Fibroblast of skin of abdomen (primary cell): ENCODE data around the gene RPS6KA2.

Experiments used
- DNase-seq: peaks from one replicate; pipeline ENCODE4 v3.0.0-alpha.2; 2013

The RPS6KA2 gene

GRCh38 chr6:166655713-166656229, 28.7 kb upstream of the RPS6KA2 start:
- no peak for DNase-seq

GRCh38 chr6:166655251-166655650, 28.2 kb upstream of the RPS6KA2 start:
- DNase-seq: no peak

- no peak for DNase-seq
These were observed 27.5 kb upstream of the RPS6KA2 start for GRCh38 chr6:166654573-166654972.

- DNase-seq: no peak
These were observed 26.5 kb upstream of the RPS6KA2 start for GRCh38 chr6:166653639-166653941.

GRCh38 chr6:166650824-166651807, 24.1 kb upstream of the RPS6KA2 start:
- DNase-seq: no peak

- no peak for DNase-seq
These were observed 23.0 kb upstream of the RPS6KA2 start for GRCh38 chr6:166650047-166650446.

GRCh38 chr6:166648846-166649245, 21.8 kb upstream of the RPS6KA2 start:
- no peak for DNase-seq

- no peak for DNase-seq
These were observed 20.8 kb upstream of the RPS6KA2 start for GRCh38 chr6:166647896-166648295.

GRCh38 chr6:166646716-166647115, 19.7 kb upstream of the RPS6KA2 start:
- DNase-seq: no peak

GRCh38 chr6:166645896-166646295, 18.8 kb upstream of the RPS6KA2 start:
- no peak for DNase-seq

- DNase-seq: peak; percentile 25
These were observed 17.6 kb upstream of the RPS6KA2 start for GRCh38 chr6:166644681-166645080.

- DNase-seq: no peak
These were observed 17.0 kb upstream of the RPS6KA2 start for GRCh38 chr6:166643891-166644590.

GRCh38 chr6:166642646-166643045, 15.6 kb upstream of the RPS6KA2 start:
- DNase-seq: no peak

GRCh38 chr6:166640342-166641043, 13.4 kb upstream of the RPS6KA2 start:
- no peak for DNase-seq

- no peak for DNase-seq
These were observed 12.9 kb upstream of the RPS6KA2 start for GRCh38 chr6:166639921-166640320.

GRCh38 chr6:166638573-166638964, 11.5 kb upstream of the RPS6KA2 start:
- DNase-seq: no peak

GRCh38 chr6:166637812-166638572, 10.9 kb upstream of the RPS6KA2 start:
- DNase-seq: no peak

GRCh38 chr6:166636934-166637333, 9.9 kb upstream of the RPS6KA2 start:
- DNase-seq: no peak

- DNase-seq: no peak
These were observed 9.3 kb upstream of the RPS6KA2 start for GRCh38 chr6:166636191-166636933.

GRCh38 chr6:166635013-166635970, 8.2 kb upstream of the RPS6KA2 start:
- DNase-seq: no peak
